ENCODE results near the gene PRKCE. TPM values are rescaled to one million over a fixed set of nuclear protein-coding genes. Genes with fewer than 3 reads are reported as not detected.

The PRKCE gene
- total RNA-seq, 1 experiment from 2014 or later: 1.3 TPM

DNA sequence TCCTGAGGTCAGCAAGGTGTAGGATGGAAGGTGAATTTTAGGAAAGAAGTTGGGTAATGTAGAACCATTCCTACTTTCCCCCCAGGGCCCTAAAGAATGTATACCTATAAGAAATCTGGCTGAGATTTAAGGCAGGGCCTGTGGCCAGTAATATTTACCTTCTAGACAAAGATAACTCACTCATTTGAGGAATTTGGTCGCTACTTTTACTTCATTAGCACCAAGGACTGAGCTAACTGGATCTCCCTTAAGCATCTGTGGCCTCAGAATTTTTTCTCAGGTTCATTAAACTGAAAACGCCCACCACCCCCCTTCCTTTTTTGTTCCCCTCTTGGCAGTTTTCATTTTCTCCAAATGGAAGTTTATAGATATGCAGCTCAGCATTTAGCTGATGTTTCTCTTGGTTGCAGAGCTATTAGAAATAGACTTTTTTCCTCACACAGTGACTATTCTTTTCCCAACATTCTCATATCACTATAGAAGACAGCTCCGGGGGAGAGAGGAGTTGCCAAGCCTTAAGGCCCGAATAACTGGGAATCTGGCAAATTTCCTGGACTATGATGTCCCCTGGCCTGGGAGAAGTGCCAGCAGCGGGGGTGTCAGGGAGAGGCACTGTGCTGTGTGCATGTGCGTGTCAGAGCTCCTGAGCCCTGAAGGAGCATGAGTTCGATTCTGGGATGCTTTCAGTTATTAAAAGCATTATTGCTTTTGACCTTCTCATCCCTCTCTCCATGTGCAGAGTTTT lies 310.9 kb downstream of the PRKCE start:
- no CpG with 5 or more reads among the region's 7 CpGs for WGBS (ENCODE audit: extremely low coverage, insufficient read length, low lambda C conversion rate)
- DNase-seq: no peak
- no peak overlapping the region for H3T11ph ChIP-seq (ENCODE audit: low read length)
- H3K18ac ChIP-seq (ENCODE audit: insufficient read length, low read depth, low read length): no peak overlapping the region
- TF ChIP-seq, protein P1, sequence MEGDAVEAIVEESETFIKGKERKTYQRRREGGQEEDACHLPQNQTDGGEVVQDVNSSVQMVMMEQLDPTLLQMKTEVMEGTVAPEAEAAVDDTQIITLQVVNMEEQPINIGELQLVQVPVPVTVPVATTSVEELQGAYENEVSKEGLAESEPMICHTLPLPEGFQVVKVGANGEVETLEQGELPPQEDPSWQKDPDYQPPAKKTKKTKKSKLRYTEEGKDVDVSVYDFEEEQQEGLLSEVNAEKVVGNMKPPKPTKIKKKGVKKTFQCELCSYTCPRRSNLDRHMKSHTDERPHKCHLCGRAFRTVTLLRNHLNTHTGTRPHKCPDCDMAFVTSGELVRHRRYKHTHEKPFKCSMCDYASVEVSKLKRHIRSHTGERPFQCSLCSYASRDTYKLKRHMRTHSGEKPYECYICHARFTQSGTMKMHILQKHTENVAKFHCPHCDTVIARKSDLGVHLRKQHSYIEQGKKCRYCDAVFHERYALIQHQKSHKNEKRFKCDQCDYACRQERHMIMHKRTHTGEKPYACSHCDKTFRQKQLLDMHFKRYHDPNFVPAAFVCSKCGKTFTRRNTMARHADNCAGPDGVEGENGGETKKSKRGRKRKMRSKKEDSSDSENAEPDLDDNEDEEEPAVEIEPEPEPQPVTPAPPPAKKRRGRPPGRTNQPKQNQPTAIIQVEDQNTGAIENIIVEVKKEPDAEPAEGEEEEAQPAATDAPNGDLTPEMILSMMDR (conservative IDR thresholded peaks at IDR 0.05): no peak
- no peak overlapping the region for H3K23ac ChIP-seq (ENCODE audit: insufficient read length, low read depth, low read length)
- H3K27ac ChIP-seq (ENCODE audit: insufficient read length, low read depth, low read length): no peak overlapping the region
- H3K79me2 ChIP-seq (ENCODE audit: insufficient read depth, low read length): no peaks in the 10 kb centered on the region
- no peaks in the 10 kb centered on the region for H3K23me2 ChIP-seq (ENCODE audit: insufficient read length, low read depth, low read length, poor library complexity, severe bottlenecking)
- peaks cover 20 to 24% of the 10 kb centered on the region in 2 experiments for H3K4me1 Mint-ChIP-seq
- H2BK20ac ChIP-seq (ENCODE audit: low read depth, low read length, poor library complexity, severe bottlenecking): no peak overlapping the region
- H3K4ac ChIP-seq (ENCODE audit: low read depth, low read length): no peak overlapping the region
- H3K9me3 ChIP-seq (ENCODE audit: control insufficient read depth, low read depth, low read length): no peaks in the 10 kb centered on the region
- no peak overlapping the region for H4K91ac ChIP-seq (ENCODE audit: insufficient read length, low read depth, low read length)
- H4K5ac ChIP-seq (ENCODE audit: insufficient read length, low read depth, low read length): no peak overlapping the region
- H2BK12ac ChIP-seq (ENCODE audit: insufficient read length, low read depth, low read length): no peak overlapping the region
- no peak overlapping the region for H2BK120ac ChIP-seq (ENCODE audit: low read depth, low read length, poor library complexity, severe bottlenecking)
- no peaks in the 10 kb centered on the region for H3K36me3 Mint-ChIP-seq (ENCODE audit: insufficient read depth in 1 of 3, low read depth in 3 of 3)
- H3K27ac Mint-ChIP-seq: no peak overlapping the region
- H3K4me1 ChIP-seq (ENCODE audit: insufficient read depth, low read length): peaks cover 4% of the 10 kb centered on the region
- H3K27me3 Mint-ChIP-seq (ENCODE audit: low read depth): peaks cover 3% of the 10 kb centered on the region
- H3K4me3 Mint-ChIP-seq: no peak overlapping the region
- no peak overlapping the region for H3K14ac ChIP-seq (ENCODE audit: insufficient read depth, low read length)
- H2AK5ac ChIP-seq (ENCODE audit: insufficient read length, low read length): no peak overlapping the region
- H2AFZ ChIP-seq (ENCODE audit: low read length): no peak overlapping the region
- H2BK5ac ChIP-seq (ENCODE audit: insufficient read length, low read length): no peak overlapping the region
- no peak overlapping the region for H4K8ac ChIP-seq (replicated peaks; ENCODE audit: insufficient read length, low read depth, low read length)
- no peaks in the 10 kb centered on the region for H3K9me3 Mint-ChIP-seq
- no peaks in the 10 kb centered on the region for H4K20me1 ChIP-seq (ENCODE audit: control insufficient read depth, insufficient read depth, insufficient read length)
- no peak overlapping the region for H3K9ac ChIP-seq (ENCODE audit: extremely low read depth, insufficient read length, low read length)
- no peaks in the 10 kb centered on the region for H3K27me3 ChIP-seq (ENCODE audit: insufficient read depth, low read length)
- H2BK15ac ChIP-seq (ENCODE audit: low read depth, low read length): no peak overlapping the region
- H3K79me1 ChIP-seq (ENCODE audit: insufficient read depth, low read depth, low read length, poor library complexity, severe bottlenecking): no peaks in the 10 kb centered on the region
- H3K4me2 ChIP-seq (ENCODE audit: insufficient read depth, insufficient read length, low read length): no peak overlapping the region
- no peak overlapping the region for H3K56ac ChIP-seq (ENCODE audit: insufficient read length, low read depth, low read length)
